CD4-positive, alpha-beta memory T cell (primary cell): ENCODE results near the gene FOXG1. TPM values are rescaled to one million over a fixed set of nuclear protein-coding genes. Genes with fewer than 3 reads are reported as not detected.

ENCODE experiments used
- CTCF ChIA-PET: fragments of 350-600 bp; sonication (Branson Sonifier 250); formaldehyde crosslinking; loops from one replicate; lab custom pipeline; 2021; ENCODE audit warnings: inconsistent platforms; ENCODE audit not compliant: partially characterized antibody; lab: Charles Lee
- POLR2A ChIA-PET: fragments of 350-600 bp; sonication (Branson Sonifier 250); formaldehyde crosslinking; loops from one replicate; lab custom pipeline; 2021; ENCODE audit not compliant: partially characterized antibody; lab: Charles Lee
- DNase-seq, 5 donors: peaks; one replicate each; pipeline versions ENCODE4 v3.0.0 to v3.0.0-alpha.2; 2020 to 2022; ENCODE audit warnings: mixed read lengths in 1 of 5
- H3K27ac ChIP-seq: one replicate; pipeline ENCODE4 v1.7.0; 2013; ENCODE audit warnings: low read depth, low read length
- H3K27me3 ChIP-seq: 2 replicates; pipeline ENCODE4 v1.7.0; 2013; ENCODE audit warnings: mild to moderate bottlenecking, low read length, moderate library complexity; ENCODE audit not compliant: insufficient read depth
- H3K36me3 ChIP-seq: 2 replicates; pipeline ENCODE4 v1.7.0; 2013; ENCODE audit warnings: mild to moderate bottlenecking, low read length, moderate library complexity; ENCODE audit not compliant: insufficient read depth
- H3K4me1 ChIP-seq: 2 replicates; pipeline ENCODE4 v1.7.0; 2013; ENCODE audit warnings: mild to moderate bottlenecking, low read length, moderate library complexity; ENCODE audit not compliant: insufficient read depth
- H3K4me3 ChIP-seq, 2 donors: one replicate each; pipeline ENCODE4 v1.7.0; 2013; ENCODE audit warnings: low read length in 2 of 2, mild to moderate bottlenecking in 1 of 2
- H3K9me3 ChIP-seq, 2 donors: one replicate each; pipeline ENCODE4 v1.7.0; 2013; ENCODE audit warnings: low read length in 2 of 2, control low read depth in 1 of 2; ENCODE audit not compliant: control insufficient read depth in 1 of 2
- H3K27ac Mint-ChIP-seq, 7 donors: one replicate each; pipeline ENCODE4 v1.8.0; 2020 to 2021; ENCODE audit warnings: mixed read lengths in 7 of 7, mild to moderate bottlenecking in 6 of 7, inconsistent platforms in 3 of 7, moderate library complexity in 3 of 7
- H3K27me3 Mint-ChIP-seq, 2 donors: one replicate each; pipeline ENCODE4 v1.8.0; 2020 to 2021; ENCODE audit warnings: mixed read lengths in 2 of 2
- H3K36me3 Mint-ChIP-seq, 2 donors: one replicate each; pipeline ENCODE4 v1.8.0; 2020 to 2021; ENCODE audit warnings: mixed read lengths in 2 of 2, inconsistent platforms in 1 of 2, mild to moderate bottlenecking in 1 of 2
- H3K4me1 Mint-ChIP-seq, 4 donors: one replicate each; pipeline ENCODE4 v1.8.0; 2020 to 2021; ENCODE audit warnings: mixed read lengths in 4 of 4, mild to moderate bottlenecking in 1 of 4
- H3K4me3 Mint-ChIP-seq, 8 donors: one replicate each; pipeline ENCODE4 v1.8.0; 2020 to 2021; ENCODE audit warnings: mixed read lengths in 8 of 8, mild to moderate bottlenecking in 7 of 8, moderate library complexity in 6 of 8, inconsistent platforms in 3 of 8
- H3K9me3 Mint-ChIP-seq, 8 donors: one replicate each; pipeline ENCODE4 v1.8.0; 2020 to 2021; ENCODE audit warnings: mixed read lengths in 8 of 8, mild to moderate bottlenecking in 5 of 8, inconsistent platforms in 3 of 8, moderate library complexity in 1 of 8
- intact Hi-C: fragments of 100-400 bp; cut with micrococcal nuclease; formaldehyde crosslinking; loops from one replicate; pipeline ENCODE4 v1.15.1; 2023
- polyA plus RNA-seq, 2 donors: library from polyadenylated mRNA; unstranded; fragments of 300-500 nt; fragmentation: Illumina TruSeq; gene quantifications; one replicate each; pipeline ENCODE4 v1.2.3, GENCODE V29; 2021
- total RNA-seq, 2 experiments: library from RNA; stranded (reverse); gene quantifications; one replicate each; pipeline ENCODE4 v1.2.3, GENCODE V29; 2021

FOXG1 gene
- total and polyA plus RNA-seq, 4 experiments from 2014 or later, result not detected

GRCh38 chr14:28757786-28758185 lies 8.8 kb upstream of the FOXG1 start:
- Mint-ChIP-seq H3K9me3 (peaks cover 0 to 50% (median 39%) of the 10 kb centered on the region in 8 donors), H3K27ac (no peak overlapping the region), H3K4me1 (no peaks in the 10 kb centered on the region), H3K4me3 (no peak overlapping the region), H3K27me3 (peaks cover 59 to 62% of the 10 kb centered on the region in 2 donors), H3K36me3 (peaks cover 0 to 3% of the 10 kb centered on the region in 2 donors)
- no peak overlapping the region for H3K27ac ChIP-seq
- peaks cover 10% of the 10 kb centered on the region for H3K27me3 ChIP-seq
- POLR2A ChIA-PET, result no interaction called here
- DNase-seq, result no peak
- no peaks in the 10 kb centered on the region for H3K36me3 ChIP-seq
- no peaks in the 10 kb centered on the region for H3K4me1 ChIP-seq
- CTCF ChIA-PET, result no interaction called here
- H3K9me3 ChIP-seq, result no peaks in the 10 kb centered on the region
- intact Hi-C loops, result no loop called here
- no peak overlapping the region for H3K4me3 ChIP-seq

GRCh38 chr14:28758253-28758884 lies 8.2 kb upstream of the FOXG1 start:
- Histone ChIP-seq H3K27me3 (peaks cover 10% of the 10 kb centered on the region), H3K27ac (no peak overlapping the region), H3K9me3 (no peaks in the 10 kb centered on the region), H3K4me1 (no peaks in the 10 kb centered on the region), H3K36me3 (no peaks in the 10 kb centered on the region), H3K4me3 (no peak overlapping the region)
- Mint-ChIP-seq H3K27ac (no peak overlapping the region), H3K27me3 (peaks cover 60 to 62% of the 10 kb centered on the region in 2 donors), H3K36me3 (peaks cover 0 to 3% of the 10 kb centered on the region in 2 donors), H3K9me3 (peaks cover 0 to 48% (median 37%) of the 10 kb centered on the region in 8 donors), H3K4me1 (no peaks in the 10 kb centered on the region), H3K4me3 (no peak overlapping the region)
- CTCF ChIA-PET, result no interaction called here
- no peak for DNase-seq
- POLR2A ChIA-PET, result no interaction called here
- intact Hi-C loops, result no loop called here

- no peak overlapping the region for H3K27ac ChIP-seq
- intact Hi-C loops, result no loop called here
- CTCF ChIA-PET, result no interaction called here
- no peak overlapping the region for H3K27ac Mint-ChIP-seq
- no peak for DNase-seq
- H3K27me3 Mint-ChIP-seq, result peaks cover 64 to 67% of the 10 kb centered on the region in 2 donors
- no peaks in the 10 kb centered on the region for H3K9me3 ChIP-seq
- no peak overlapping the region for H3K4me3 Mint-ChIP-seq
- peaks cover 0 to 3% of the 10 kb centered on the region in 2 donors for H3K36me3 Mint-ChIP-seq
- H3K36me3 ChIP-seq, result no peaks in the 10 kb centered on the region
- H3K4me1 Mint-ChIP-seq, result no peaks in the 10 kb centered on the region
- POLR2A ChIA-PET, result no interaction called here
- peaks cover 0 to 48% (median 38%) of the 10 kb centered on the region in 8 donors for H3K9me3 Mint-ChIP-seq
- no peak overlapping the region for H3K4me3 ChIP-seq
- H3K27me3 ChIP-seq, result peaks cover 10% of the 10 kb centered on the region
- H3K4me1 ChIP-seq, result no peaks in the 10 kb centered on the region
These were observed 7.5 kb upstream of the FOXG1 start for GRCh38 chr14:28758885-28759652.

GRCh38 chr14:28759653-28760313 lies 6.8 kb upstream of the FOXG1 start:
- Mint-ChIP-seq H3K27ac (no peak overlapping the region), H3K9me3 (peaks cover 0 to 50% (median 36%) of the 10 kb centered on the region in 8 donors), H3K4me3 (no peak overlapping the region), H3K4me1 (no peaks in the 10 kb centered on the region), H3K27me3 (peaks cover 66 to 68% of the 10 kb centered on the region in 2 donors), H3K36me3 (peaks cover 0 to 3% of the 10 kb centered on the region in 2 donors)
- H3K27me3 ChIP-seq, result peaks cover 7% of the 10 kb centered on the region
- CTCF ChIA-PET, result no interaction called here
- no peaks in the 10 kb centered on the region for H3K36me3 ChIP-seq
- no peaks in the 10 kb centered on the region for H3K9me3 ChIP-seq
- intact Hi-C loops, result no loop called here
- POLR2A ChIA-PET, result no interaction called here
- H3K4me3 ChIP-seq, result no peak overlapping the region
- DNase-seq, result no peak
- no peak overlapping the region for H3K27ac ChIP-seq
- H3K4me1 ChIP-seq, result no peaks in the 10 kb centered on the region

- CTCF ChIA-PET, result no interaction called here
- intact Hi-C loops, result no loop called here
- Histone ChIP-seq H3K36me3 (no peaks in the 10 kb centered on the region), H3K27ac (no peak overlapping the region), H3K4me3 (no peak overlapping the region), H3K9me3 (no peaks in the 10 kb centered on the region), H3K27me3 (peaks cover 3% of the 10 kb centered on the region), H3K4me1 (no peaks in the 10 kb centered on the region)
- Mint-ChIP-seq H3K4me3 (no peak overlapping the region), H3K4me1 (peaks cover 0 to 4% (median under 1%) of the 10 kb centered on the region in 4 donors), H3K36me3 (peaks cover 0 to 3% of the 10 kb centered on the region in 2 donors), H3K27me3 (peaks cover 66 to 73% of the 10 kb centered on the region in 2 donors), H3K9me3 (peaks cover 0 to 52% (median 34%) of the 10 kb centered on the region in 8 donors), H3K27ac (no peak overlapping the region)
- POLR2A ChIA-PET, result no interaction called here
- DNase-seq, result no peak
These were observed 6.1 kb upstream of the FOXG1 start for GRCh38 chr14:28760431-28760996.

GRCh38 chr14:28761438-28762291 lies 4.9 kb upstream of the FOXG1 start:
- Histone ChIP-seq H3K4me3 (no peak overlapping the region), H3K4me1 (no peaks in the 10 kb centered on the region), H3K27ac (no peak overlapping the region), H3K36me3 (no peaks in the 10 kb centered on the region), H3K27me3 (peaks cover 3% of the 10 kb centered on the region), H3K9me3 (no peaks in the 10 kb centered on the region)
- Mint-ChIP-seq H3K27ac (peak overlapping the region in 1 of 7 donors; percentile 25), H3K36me3 (peaks cover 2 to 3% of the 10 kb centered on the region in 2 donors), H3K4me3 (no peak overlapping the region), H3K27me3 (peaks cover 64 to 71% of the 10 kb centered on the region in 2 donors), H3K4me1 (peaks cover 2 to 9% (median 5%) of the 10 kb centered on the region in 4 donors), H3K9me3 (peaks cover 0 to 49% (median 35%) of the 10 kb centered on the region in 8 donors)
- intact Hi-C loops, result no loop called here
- ChIA-PET POLR2A (no interaction called here), CTCF (no interaction called here)
- DNase-seq, result no peak
